ENCODE measurements around the gene B3GNT4.
"Not testable (repeated sequence)": the region's sequence is repeated elsewhere in the genome, so short reads cannot be mapped to it uniquely, and the experiment has no call there.

Gene B3GNT4

GRCh38 chr12:122201381-122201780 lies 2.1 kb upstream of the B3GNT4 start:
- H3K36me3 ChIP-seq (replicated peaks in 1 of 2; ENCODE audit: control insufficient read depth in 2 of 2, insufficient read depth in 2 of 2, low read length in 2 of 2), result peaks cover 1% of the 10 kb centered on the region in 2 donors
- H3K23ac ChIP-seq (ENCODE audit: low read depth, low read length, poor library complexity), result no peak overlapping the region
- H2BK12ac ChIP-seq (ENCODE audit: low read length), result no peak overlapping the region
- H3K79me1 ChIP-seq (ENCODE audit: low read depth, low read length), result no peaks in the 10 kb centered on the region
- no CpG with 5 or more reads among the region's 5 CpGs for WGBS, 2 donors (ENCODE audit: extremely low coverage in 2 of 2, insufficient read length in 2 of 2, insufficient replicate concordance in 1 of 2)
- H3K18ac ChIP-seq (ENCODE audit: low read length), result no peak overlapping the region
- no peak for DNase-seq (ENCODE audit: low spot score)
- peak overlapping the region; percentile 19 for H2AK5ac ChIP-seq (ENCODE audit: low read depth, low read length)
- no peak overlapping the region for H2BK15ac ChIP-seq (ENCODE audit: low read length)
- H3K14ac ChIP-seq (ENCODE audit: low read length), result no peak overlapping the region
- no peak overlapping the region for H2AFZ ChIP-seq (ENCODE audit: low read length)
- no peak overlapping the region for H3K4me2 ChIP-seq (ENCODE audit: insufficient read depth, low read length, poor library complexity, severe bottlenecking)
- no peak overlapping the region for H3K4me3 ChIP-seq (ENCODE audit: low read length in 2 of 2)
- no peak overlapping the region for H3K4ac ChIP-seq (ENCODE audit: low read length)
- H4K91ac ChIP-seq (ENCODE audit: low read depth, low read length, poor library complexity), result no peak overlapping the region
- H2BK120ac ChIP-seq (ENCODE audit: low read depth, low read length), result no peak overlapping the region
- H3K27me3 ChIP-seq (ENCODE audit: control insufficient read depth in 3 of 3, insufficient read depth in 3 of 3, low read depth in 1 of 3, low read length in 3 of 3), result peaks cover 5 to 59% (median 32%) of the 10 kb centered on the region in 3 experiments
- peaks cover 0 to 5% of the 10 kb centered on the region in 2 donors for H3K4me1 ChIP-seq (ENCODE audit: control insufficient read depth in 2 of 2, insufficient read depth in 1 of 2, low read depth in 1 of 2, low read length in 2 of 2)
- H3K27ac ChIP-seq (replicated peaks; ENCODE audit: low read length), result no peak overlapping the region
- H2BK5ac ChIP-seq (ENCODE audit: low read length), result no peak overlapping the region
- no peaks in the 10 kb centered on the region for H3K9me3 ChIP-seq (replicated peaks in 1 of 2; ENCODE audit: control insufficient read depth in 2 of 2, insufficient read depth in 1 of 2, low read depth in 1 of 2, low read length in 2 of 2)
- no peak overlapping the region for H4K8ac ChIP-seq (ENCODE audit: low read depth, low read length)
- no peak overlapping the region for H3K9ac ChIP-seq (ENCODE audit: low read depth, low read length, poor library complexity)

DNA sequence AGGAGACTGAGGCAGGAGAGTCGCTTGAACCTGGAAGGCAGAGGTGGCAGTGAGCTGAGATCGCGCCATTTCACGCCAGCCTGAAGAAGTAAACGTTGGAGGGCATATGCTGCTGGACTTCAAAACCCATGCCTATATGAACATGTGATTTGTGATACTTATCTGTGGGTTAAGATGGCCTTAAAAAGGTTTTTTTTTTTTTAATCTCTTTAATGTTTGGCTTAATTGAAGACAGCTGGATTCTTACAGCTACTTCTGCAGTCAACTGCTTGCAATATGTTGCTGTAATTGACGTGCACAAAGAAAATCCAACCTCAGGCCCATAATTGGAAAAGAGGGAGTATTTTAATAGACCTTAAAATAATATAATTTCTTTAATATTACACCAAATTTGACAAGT lies 1.5 kb upstream of the B3GNT4 start:
- Histone ChIP-seq H2AK5ac (ENCODE audit: low read depth, low read length) (no peak overlapping the region), H4K91ac (ENCODE audit: low read depth, low read length, poor library complexity) (no peak overlapping the region), H3K27me3 (ENCODE audit: control insufficient read depth in 3 of 3, insufficient read depth in 3 of 3, low read depth in 1 of 3, low read length in 3 of 3) (peaks cover 5 to 59% (median 32%) of the 10 kb centered on the region in 3 experiments), H3K9ac (ENCODE audit: low read depth, low read length, poor library complexity) (no peak overlapping the region), H2BK15ac (ENCODE audit: low read length) (no peak overlapping the region), H3K4me2 (ENCODE audit: insufficient read depth, low read length, poor library complexity, severe bottlenecking) (no peak overlapping the region), H2BK12ac (ENCODE audit: low read length) (no peak overlapping the region), H3K4me3 (ENCODE audit: low read length in 2 of 2) (no peak overlapping the region), H3K79me1 (ENCODE audit: low read depth, low read length) (no peaks in the 10 kb centered on the region), H3K23ac (ENCODE audit: low read depth, low read length, poor library complexity) (no peak overlapping the region), H3K4me1 (ENCODE audit: control insufficient read depth in 2 of 2, insufficient read depth in 1 of 2, low read depth in 1 of 2, low read length in 2 of 2) (peaks cover 0 to 5% of the 10 kb centered on the region in 2 donors), H2BK5ac (ENCODE audit: low read length) (no peak overlapping the region), H4K8ac (ENCODE audit: low read depth, low read length) (no peak overlapping the region), H3K27ac (replicated peaks; ENCODE audit: low read length) (no peak overlapping the region), H2BK120ac (ENCODE audit: low read depth, low read length) (no peak overlapping the region), H3K14ac (ENCODE audit: low read length) (no peak overlapping the region), H3K4ac (ENCODE audit: low read length) (no peak overlapping the region), H2AFZ (ENCODE audit: low read length) (no peak overlapping the region), H3K9me3 (replicated peaks in 1 of 2; ENCODE audit: control insufficient read depth in 2 of 2, insufficient read depth in 1 of 2, low read depth in 1 of 2, low read length in 2 of 2) (no peaks in the 10 kb centered on the region), H3K18ac (ENCODE audit: low read length) (no peak overlapping the region), H3K36me3 (replicated peaks in 1 of 2; ENCODE audit: control insufficient read depth in 2 of 2, insufficient read depth in 2 of 2, low read length in 2 of 2) (peaks cover 6 to 8% of the 10 kb centered on the region in 2 donors)
- DNase-seq (ENCODE audit: low spot score), result no peak
- WGBS, 2 donors (ENCODE audit: extremely low coverage in 2 of 2, insufficient read length in 2 of 2, insufficient replicate concordance in 1 of 2), result no CpG with 5 or more reads among the region's 6 CpGs

DNA sequence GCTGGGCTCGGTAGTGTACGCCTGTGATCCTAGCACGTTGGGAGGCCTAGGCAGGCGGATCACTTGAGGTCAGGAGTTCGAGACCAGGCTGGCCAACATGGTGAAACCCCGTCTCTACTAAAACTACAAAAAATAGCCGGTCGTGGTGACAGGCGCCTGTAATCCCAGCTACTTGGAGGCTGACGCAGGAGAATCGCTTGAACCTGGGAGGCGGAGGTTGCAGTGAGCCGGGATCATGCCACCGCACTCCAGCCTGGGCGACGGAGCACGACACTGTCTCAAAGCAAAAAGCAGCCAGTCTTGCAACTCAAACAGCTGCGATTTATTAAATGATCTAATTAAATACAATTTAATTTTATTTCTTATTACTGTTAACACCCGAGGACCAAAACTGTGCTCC lies 698 bp upstream of the B3GNT4 start:
- no CpG with 5 or more reads among the region's 19 CpGs for WGBS, 2 donors (ENCODE audit: extremely low coverage in 2 of 2, insufficient read length in 2 of 2, insufficient replicate concordance in 1 of 2)
- H3K4me3 ChIP-seq (ENCODE audit: low read length in 2 of 2), result peak overlapping the region; percentile 49 to 82
- not testable (repeated sequence) for H2BK120ac ChIP-seq (ENCODE audit: low read depth, low read length)

GRCh38 chr12:122204167-122205052 lies 901 bp downstream of the B3GNT4 start:
- no peak overlapping the region for H2BK120ac ChIP-seq (ENCODE audit: low read depth, low read length)
- DNase-seq (ENCODE audit: low spot score), result no peak
- no peak overlapping the region for H3K27ac ChIP-seq (replicated peaks; ENCODE audit: low read length)
- no peaks in the 10 kb centered on the region for H3K9me3 ChIP-seq (replicated peaks in 1 of 2; ENCODE audit: control insufficient read depth in 2 of 2, insufficient read depth in 1 of 2, low read depth in 1 of 2, low read length in 2 of 2)
- H3K79me1 ChIP-seq (ENCODE audit: low read depth, low read length), result no peaks in the 10 kb centered on the region
- H3K14ac ChIP-seq (ENCODE audit: low read length), result peak overlapping the region; percentile 71
- H3K27me3 ChIP-seq (ENCODE audit: control insufficient read depth in 3 of 3, insufficient read depth in 3 of 3, low read depth in 1 of 3, low read length in 3 of 3), result peaks cover 5 to 59% (median 32%) of the 10 kb centered on the region in 3 experiments
- H4K91ac ChIP-seq (ENCODE audit: low read depth, low read length, poor library complexity), result no peak overlapping the region
- no peak overlapping the region for H2AK5ac ChIP-seq (ENCODE audit: low read depth, low read length)
- H2BK15ac ChIP-seq (ENCODE audit: low read length), result peak overlapping the region; percentile 49
- peak overlapping the region; percentile 68 for H3K9ac ChIP-seq (ENCODE audit: low read depth, low read length, poor library complexity)
- WGBS, 2 donors (ENCODE audit: extremely low coverage in 2 of 2, insufficient read length in 2 of 2, insufficient replicate concordance in 1 of 2), result no CpG with 5 or more reads among the region's 71 CpGs
- H3K18ac ChIP-seq (ENCODE audit: low read length), result peak overlapping the region; percentile 85
- no peak overlapping the region for H4K8ac ChIP-seq (ENCODE audit: low read depth, low read length)
- H2BK5ac ChIP-seq (ENCODE audit: low read length), result peak overlapping the region; percentile 21
- H3K23ac ChIP-seq (ENCODE audit: low read depth, low read length, poor library complexity), result peak overlapping the region; percentile 85
- no peak overlapping the region for H3K4ac ChIP-seq (ENCODE audit: low read length)
- peaks cover 0 to 5% of the 10 kb centered on the region in 2 donors for H3K4me1 ChIP-seq (ENCODE audit: control insufficient read depth in 2 of 2, insufficient read depth in 1 of 2, low read depth in 1 of 2, low read length in 2 of 2)
- peak overlapping the region; percentile 90 for H2AFZ ChIP-seq (ENCODE audit: low read length)
- peak overlapping the region; percentile 97 for H3K4me2 ChIP-seq (ENCODE audit: insufficient read depth, low read length, poor library complexity, severe bottlenecking)
- H2BK12ac ChIP-seq (ENCODE audit: low read length), result peak overlapping the region; percentile 58
- H3K36me3 ChIP-seq (replicated peaks in 1 of 2; ENCODE audit: control insufficient read depth in 2 of 2, insufficient read depth in 2 of 2, low read length in 2 of 2), result peaks cover 20 to 32% of the 10 kb centered on the region in 2 donors
- peak overlapping the region; percentile 49 to 90 for H3K4me3 ChIP-seq (ENCODE audit: low read length in 2 of 2)

More for the DNA sequence above, 698 bp upstream of the B3GNT4 start:
- H2BK12ac ChIP-seq (ENCODE audit: low read length); H2AK5ac ChIP-seq (ENCODE audit: low read depth, low read length); H4K8ac ChIP-seq (ENCODE audit: low read depth, low read length); H4K91ac ChIP-seq (ENCODE audit: low read depth, low read length, poor library complexity); H2BK15ac ChIP-seq (ENCODE audit: low read length); H3K27ac ChIP-seq (replicated peaks; ENCODE audit: low read length); H3K14ac ChIP-seq (ENCODE audit: low read length); H3K18ac ChIP-seq (ENCODE audit: low read length); H3K79me1 ChIP-seq (ENCODE audit: low read depth, low read length); H3K4ac ChIP-seq (ENCODE audit: low read length); H3K23ac ChIP-seq (ENCODE audit: low read depth, low read length, poor library complexity); H3K9ac ChIP-seq (ENCODE audit: low read depth, low read length, poor library complexity); H2BK5ac ChIP-seq (ENCODE audit: low read length); H3K9me3 ChIP-seq (replicated peaks in 1 of 2; ENCODE audit: control insufficient read depth in 2 of 2, insufficient read depth in 1 of 2, low read depth in 1 of 2, low read length in 2 of 2); H3K4me1 ChIP-seq (ENCODE audit: control insufficient read depth in 2 of 2, insufficient read depth in 1 of 2, low read depth in 1 of 2, low read length in 2 of 2); DNase-seq (ENCODE audit: low spot score): not testable (repeated sequence)
- Histone ChIP-seq H3K4me2 (ENCODE audit: insufficient read depth, low read length, poor library complexity, severe bottlenecking) (peak overlapping the region; percentile 97), H2AFZ (ENCODE audit: low read length) (peak overlapping the region; percentile 90), H3K27me3 (ENCODE audit: control insufficient read depth in 3 of 3, insufficient read depth in 3 of 3, low read depth in 1 of 3, low read length in 3 of 3) (peaks cover 5 to 59% (median 32%) of the 10 kb centered on the region in 3 experiments), H3K36me3 (replicated peaks in 1 of 2; ENCODE audit: control insufficient read depth in 2 of 2, insufficient read depth in 2 of 2, low read length in 2 of 2) (peaks cover 11 to 16% of the 10 kb centered on the region in 2 donors)

All from neuronal stem cell (in vitro differentiated cells).